ENCODE data around the gene XYLT1.

DNA sequence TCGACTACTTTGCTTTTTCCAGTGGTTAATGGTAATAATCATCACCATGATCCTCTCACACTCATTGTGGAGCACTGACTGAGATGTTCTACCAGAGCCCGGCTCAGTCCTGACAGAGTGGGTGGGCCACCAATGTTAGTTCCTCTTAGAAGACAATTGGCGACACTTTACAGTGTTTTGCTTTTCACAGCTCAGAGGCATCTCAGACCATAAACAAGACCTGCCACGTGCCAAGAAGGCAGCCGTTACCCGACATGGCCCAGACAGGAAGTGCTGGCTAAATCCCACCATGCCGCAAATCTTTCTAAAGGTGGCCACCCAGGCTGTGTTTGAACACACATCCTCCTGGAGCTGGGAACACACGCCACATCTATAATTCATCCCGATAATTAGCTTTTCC, 103.7 kb downstream of the XYLT1 start:
- no peak for TF ChIP-seq CTCF (IDR thresholded peaks at IDR 0.05)
- no peak for TF ChIP-seq ZFX (IDR thresholded peaks at IDR 0.05; ENCODE audit: borderline replicate concordance)
